Measurements from ENCODE around the gene OGFR. TPM values are rescaled to one million over a fixed set of nuclear protein-coding genes. Genes with fewer than 3 reads are reported as not detected.

The OGFR gene
- total RNA-seq, 5 donors from 2014 or later (not counting 1 experiment from before 2014, with no cell fraction given) = 46.5 to 91.1 (median 83.0) TPM

GRCh38 chr20:62780696-62781095 lies 23.9 kb upstream of the OGFR start:
- Histone ChIP-seq H3K27ac (ENCODE audit: low read length) (no peak overlapping the region), H3K4me1 (ENCODE audit: control insufficient read depth in 1 of 2, extremely low read depth in 1 of 2, insufficient read depth in 2 of 2, low read length in 2 of 2) (peaks cover 9 to 28% of the 10 kb centered on the region in 2 experiments), H3K4me3 (ENCODE audit: control insufficient read depth in 1 of 2, extremely low read depth in 1 of 2, low read length in 1 of 2) (no peak overlapping the region), H3K36me3 (ENCODE audit: control insufficient read depth in 2 of 2, extremely low read depth in 1 of 2, insufficient read depth in 1 of 2, low read length in 1 of 2) (no peaks in the 10 kb centered on the region), H3K27me3 (replicated peaks in 1 of 2; ENCODE audit: control insufficient read depth in 2 of 2, extremely low read depth in 1 of 2, insufficient read depth in 2 of 2, low read length in 1 of 2) (no peaks in the 10 kb centered on the region), H3K9me3 (no peaks in the 10 kb centered on the region)
- peaks cover 19 to 31% (median 30%) of the 10 kb centered on the region in 3 donors for H3K4me1 Mint-ChIP-seq
- H3K4me3 Mint-ChIP-seq = no peak overlapping the region
- DNase-seq (no peak), ATAC-seq (replicated peaks in 1 of 4) (no peak)
- H3K9me3 Mint-ChIP-seq = no peaks in the 10 kb centered on the region
- no peaks in the 10 kb centered on the region for H3K27me3 Mint-ChIP-seq
- no peak overlapping the region for H3K27ac Mint-ChIP-seq
- POLR2A ChIA-PET = no interaction called here
- WGBS (ENCODE audit: insufficient coverage) = 90% methylated on average over 16 of the region's 17 CpGs
- CTCF ChIA-PET = no interaction called here
- H3K36me3 Mint-ChIP-seq = no peaks in the 10 kb centered on the region

DNA sequence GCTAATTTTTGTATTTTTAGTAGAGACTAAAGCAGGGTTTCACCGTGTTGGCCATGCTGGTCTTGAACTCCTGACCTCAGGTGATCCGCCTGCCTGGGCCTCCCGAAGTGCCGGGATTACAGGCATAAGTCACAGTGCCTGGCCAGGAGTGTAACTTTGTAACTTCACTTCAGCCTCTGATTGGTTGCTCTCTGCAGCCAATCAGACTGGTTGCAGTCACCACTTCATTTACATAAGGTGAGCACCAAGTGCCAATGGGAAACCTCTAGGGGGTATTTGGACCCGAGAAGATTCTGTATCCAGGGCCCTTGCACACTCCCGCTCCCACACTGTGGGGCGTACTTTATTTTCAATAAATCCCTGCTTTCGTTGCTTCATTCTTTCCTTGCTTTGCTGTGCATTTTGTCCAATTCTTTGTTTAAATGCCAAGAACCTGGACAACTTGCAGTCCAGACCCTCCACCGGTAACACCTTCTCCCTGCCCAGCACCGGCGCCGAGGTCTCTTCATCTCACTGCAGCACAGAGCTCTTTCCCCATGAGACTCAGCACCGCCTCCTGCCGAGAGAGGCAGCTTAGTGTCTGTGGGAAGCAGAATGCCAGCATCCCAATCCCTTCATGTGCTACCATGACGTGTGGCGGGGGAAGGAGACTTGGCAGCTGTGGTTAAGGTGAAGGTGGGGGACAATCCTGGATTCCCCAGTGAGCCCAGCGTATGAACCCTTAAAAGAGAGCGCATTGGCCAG lies 22.3 kb upstream of the OGFR start:
- POLR2A ChIA-PET = no interaction called here
- Mint-ChIP-seq H3K4me3 (no peak overlapping the region), H3K9me3 (no peaks in the 10 kb centered on the region), H3K4me1 (peaks cover 3 to 14% (median 13%) of the 10 kb centered on the region in 3 donors), H3K36me3 (no peaks in the 10 kb centered on the region), H3K27ac (peak overlapping the region in 1 of 2 donors; percentile 41), H3K27me3 (no peaks in the 10 kb centered on the region)
- Histone ChIP-seq H3K27me3 (replicated peaks in 1 of 2; ENCODE audit: control insufficient read depth in 2 of 2, extremely low read depth in 1 of 2, insufficient read depth in 2 of 2, low read length in 1 of 2) (no peaks in the 10 kb centered on the region), H3K4me3 (ENCODE audit: control insufficient read depth in 1 of 2, extremely low read depth in 1 of 2, low read length in 1 of 2) (no peak overlapping the region), H3K27ac (ENCODE audit: low read length) (no peak overlapping the region), H3K9me3 (no peaks in the 10 kb centered on the region), H3K36me3 (ENCODE audit: control insufficient read depth in 2 of 2, extremely low read depth in 1 of 2, insufficient read depth in 1 of 2, low read length in 1 of 2) (no peaks in the 10 kb centered on the region), H3K4me1 (ENCODE audit: control insufficient read depth in 1 of 2, extremely low read depth in 1 of 2, insufficient read depth in 2 of 2, low read length in 2 of 2) (peaks cover 0 to 12% of the 10 kb centered on the region in 2 experiments)
- DNase-seq (no peak), ATAC-seq (replicated peaks in 1 of 4) (no peak)
- WGBS (ENCODE audit: insufficient coverage) = 92% methylated on average over 11 of the region's 18 CpGs
- CTCF ChIA-PET = no interaction called here

DNA sequence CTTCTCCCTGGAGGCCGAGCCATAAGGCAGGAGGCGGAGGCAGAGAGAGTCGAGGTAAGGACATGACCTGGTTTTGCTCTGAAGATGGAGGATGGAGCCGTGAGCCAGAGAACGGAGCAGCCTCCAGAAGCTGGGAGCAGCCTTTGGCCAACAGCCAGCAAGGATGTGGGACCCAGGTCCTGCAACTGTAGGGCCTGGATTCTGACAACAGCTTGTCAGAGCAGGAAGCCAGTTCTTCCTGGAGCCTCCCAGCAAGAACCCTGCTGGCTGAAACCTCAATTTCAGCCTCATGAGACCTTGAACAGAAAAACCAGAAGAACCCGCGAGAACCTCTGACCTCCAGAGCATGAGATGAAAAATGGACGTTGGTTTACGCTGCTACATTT lies 21.7 kb upstream of the OGFR start:
- Histone ChIP-seq H3K36me3 (ENCODE audit: control insufficient read depth in 2 of 2, extremely low read depth in 1 of 2, insufficient read depth in 1 of 2, low read length in 1 of 2) (no peaks in the 10 kb centered on the region), H3K27me3 (replicated peaks in 1 of 2; ENCODE audit: control insufficient read depth in 2 of 2, extremely low read depth in 1 of 2, insufficient read depth in 2 of 2, low read length in 1 of 2) (no peaks in the 10 kb centered on the region), H3K4me1 (ENCODE audit: control insufficient read depth in 1 of 2, extremely low read depth in 1 of 2, insufficient read depth in 2 of 2, low read length in 2 of 2) (peaks cover 0 to 7% of the 10 kb centered on the region in 2 experiments), H3K4me3 (ENCODE audit: control insufficient read depth in 1 of 2, extremely low read depth in 1 of 2, low read length in 1 of 2) (no peak overlapping the region), H3K27ac (ENCODE audit: low read length) (no peak overlapping the region), H3K9me3 (no peaks in the 10 kb centered on the region)
- Mint-ChIP-seq H3K4me3 (no peak overlapping the region), H3K9me3 (no peaks in the 10 kb centered on the region), H3K27ac (peak overlapping the region in 1 of 2 donors; percentile 41), H3K36me3 (no peaks in the 10 kb centered on the region), H3K4me1 (peaks cover 2 to 11% (median 11%) of the 10 kb centered on the region in 3 donors), H3K27me3 (no peaks in the 10 kb centered on the region)
- POLR2A ChIA-PET = no interaction called here
- ATAC-seq (replicated peaks in 1 of 4) (no peak), DNase-seq (no peak)
- 88% methylated on average over 5 of the region's 9 CpGs for WGBS (ENCODE audit: insufficient coverage)
- CTCF ChIA-PET = no interaction called here

DNA sequence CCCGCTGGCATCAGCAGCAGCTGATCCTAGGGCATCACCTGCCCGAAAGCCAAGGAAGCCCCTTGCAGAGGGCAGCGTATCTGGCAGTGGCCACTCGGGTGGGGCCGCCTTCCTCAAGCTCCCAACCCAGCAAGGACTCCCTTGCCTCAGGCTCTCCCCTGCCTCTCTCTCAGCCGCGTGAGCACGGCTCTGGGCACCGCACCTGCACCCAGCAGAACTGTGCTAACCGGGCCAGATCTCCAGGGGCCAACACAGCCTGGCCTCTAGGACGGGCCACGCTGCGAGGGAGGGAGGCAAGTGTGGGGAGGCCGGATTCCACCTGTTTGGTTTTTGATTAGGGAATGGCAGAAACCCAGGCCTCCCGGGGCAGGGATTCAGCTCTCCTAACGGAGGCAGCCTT lies 20.1 kb upstream of the OGFR start:
- H3K27ac Mint-ChIP-seq = no peak overlapping the region
- H3K27me3 Mint-ChIP-seq = no peaks in the 10 kb centered on the region
- no peaks in the 10 kb centered on the region for H3K36me3 Mint-ChIP-seq
- Histone ChIP-seq H3K36me3 (ENCODE audit: control insufficient read depth in 2 of 2, extremely low read depth in 1 of 2, insufficient read depth in 1 of 2, low read length in 1 of 2) (no peaks in the 10 kb centered on the region), H3K4me1 (ENCODE audit: control insufficient read depth in 1 of 2, extremely low read depth in 1 of 2, insufficient read depth in 2 of 2, low read length in 2 of 2) (peaks cover 0 to 4% of the 10 kb centered on the region in 2 experiments), H3K9me3 (no peaks in the 10 kb centered on the region), H3K27ac (ENCODE audit: low read length) (no peak overlapping the region), H3K27me3 (replicated peaks in 1 of 2; ENCODE audit: control insufficient read depth in 2 of 2, extremely low read depth in 1 of 2, insufficient read depth in 2 of 2, low read length in 1 of 2) (peaks cover 0 to 4% of the 10 kb centered on the region in 2 experiments), H3K4me3 (ENCODE audit: control insufficient read depth in 1 of 2, extremely low read depth in 1 of 2, low read length in 1 of 2) (no peak overlapping the region)
- DNase-seq (no peak), ATAC-seq (replicated peaks in 1 of 4) (no peak)
- H3K4me1 Mint-ChIP-seq = peaks cover 2 to 5% (median 5%) of the 10 kb centered on the region in 3 donors
- WGBS (ENCODE audit: insufficient coverage) = 94% methylated on average over 12 of the region's 16 CpGs
- ChIA-PET CTCF (no interaction called here), POLR2A (no interaction called here)
- H3K4me3 Mint-ChIP-seq = no peak overlapping the region
- H3K9me3 Mint-ChIP-seq = no peaks in the 10 kb centered on the region

DNA sequence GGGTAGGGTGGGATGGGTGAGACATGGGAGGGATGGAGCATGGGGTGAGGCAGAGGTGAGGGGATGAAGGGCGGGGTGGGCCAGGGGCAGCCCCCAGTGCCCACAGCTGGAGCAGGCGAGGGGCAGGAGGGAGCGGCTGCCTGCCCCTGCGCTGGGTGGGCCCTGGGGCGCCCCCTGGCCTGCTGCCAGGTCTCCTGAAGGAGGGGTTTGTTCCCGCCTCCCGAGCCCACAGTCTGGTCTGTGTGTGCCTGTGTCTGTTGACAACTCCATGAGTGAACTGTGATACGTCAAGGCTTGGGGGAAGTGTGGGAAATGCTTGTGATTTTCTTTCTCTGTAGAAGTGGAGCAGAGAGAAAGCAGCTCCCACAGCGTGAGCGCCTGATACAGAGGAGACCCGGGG lies 19.2 kb upstream of the OGFR start:
- CTCF ChIA-PET = no interaction called here
- Mint-ChIP-seq H3K4me1 (peaks cover 2 to 5% (median 5%) of the 10 kb centered on the region in 3 donors), H3K36me3 (no peaks in the 10 kb centered on the region), H3K9me3 (no peaks in the 10 kb centered on the region), H3K4me3 (no peak overlapping the region), H3K27me3 (no peaks in the 10 kb centered on the region), H3K27ac (no peak overlapping the region)
- no peak overlapping the region for H3K4me3 ChIP-seq (ENCODE audit: control insufficient read depth in 1 of 2, extremely low read depth in 1 of 2, low read length in 1 of 2)
- H3K27ac ChIP-seq (ENCODE audit: low read length) = no peak overlapping the region
- H3K4me1 ChIP-seq (ENCODE audit: control insufficient read depth in 1 of 2, extremely low read depth in 1 of 2, insufficient read depth in 2 of 2, low read length in 2 of 2) = peaks cover 0 to 4% of the 10 kb centered on the region in 2 experiments
- 88% methylated on average over 9 of the region's 11 CpGs for WGBS (ENCODE audit: insufficient coverage)
- POLR2A ChIA-PET = no interaction called here
- H3K9me3 ChIP-seq = no peaks in the 10 kb centered on the region
- ATAC-seq (replicated peaks in 1 of 4) (no peak), DNase-seq (no peak)
- H3K27me3 ChIP-seq (replicated peaks in 1 of 2; ENCODE audit: control insufficient read depth in 2 of 2, extremely low read depth in 1 of 2, insufficient read depth in 2 of 2, low read length in 1 of 2) = peaks cover 0 to 4% of the 10 kb centered on the region in 2 experiments
- no peaks in the 10 kb centered on the region for H3K36me3 ChIP-seq (ENCODE audit: control insufficient read depth in 2 of 2, extremely low read depth in 1 of 2, insufficient read depth in 1 of 2, low read length in 1 of 2)

DNA sequence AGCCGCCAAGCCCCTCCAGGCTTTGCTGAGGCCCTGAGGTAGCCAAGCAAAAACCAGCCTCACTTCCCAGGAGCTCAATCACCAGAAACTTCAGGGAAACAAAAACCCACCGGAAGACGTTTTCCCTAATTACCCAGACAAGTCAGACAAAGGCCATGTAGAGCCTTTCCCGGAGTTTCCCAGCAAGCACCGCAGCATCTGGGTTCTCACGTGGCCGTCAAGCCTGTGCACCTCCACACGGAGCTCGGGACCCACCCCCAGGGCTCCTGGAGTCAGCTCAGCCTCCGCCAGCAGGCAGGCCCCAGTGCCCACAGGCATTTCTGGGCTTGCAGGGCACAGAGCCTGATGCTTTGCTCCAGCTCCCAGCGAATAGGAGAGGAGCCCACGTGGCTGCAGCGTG lies 18.5 kb upstream of the OGFR start:
- H3K27me3 Mint-ChIP-seq = no peaks in the 10 kb centered on the region
- no peaks in the 10 kb centered on the region for H3K36me3 Mint-ChIP-seq
- H3K4me1 Mint-ChIP-seq = peaks cover 3 to 6% (median 6%) of the 10 kb centered on the region in 3 donors
- no peak for ATAC-seq (replicated peaks in 1 of 4)
- Histone ChIP-seq H3K27ac (ENCODE audit: low read length) (no peak overlapping the region), H3K36me3 (ENCODE audit: control insufficient read depth in 2 of 2, extremely low read depth in 1 of 2, insufficient read depth in 1 of 2, low read length in 1 of 2) (no peaks in the 10 kb centered on the region), H3K9me3 (no peaks in the 10 kb centered on the region), H3K4me1 (ENCODE audit: control insufficient read depth in 1 of 2, extremely low read depth in 1 of 2, insufficient read depth in 2 of 2, low read length in 2 of 2) (peaks cover under 1 to 5% of the 10 kb centered on the region in 2 experiments), H3K4me3 (ENCODE audit: control insufficient read depth in 1 of 2, extremely low read depth in 1 of 2, low read length in 1 of 2) (no peak overlapping the region), H3K27me3 (replicated peaks in 1 of 2; ENCODE audit: control insufficient read depth in 2 of 2, extremely low read depth in 1 of 2, insufficient read depth in 2 of 2, low read length in 1 of 2) (peaks cover 0 to 4% of the 10 kb centered on the region in 2 experiments)
- DNase-seq = no peak
- 83% methylated on average over 13 of the region's 13 CpGs for WGBS (ENCODE audit: insufficient coverage)
- H3K27ac Mint-ChIP-seq = no peak overlapping the region
- ChIA-PET POLR2A (no interaction called here), CTCF (interaction anchor here in 1 of 2 donors (0.6 kb wide), 1 partner anchor 157 kb away, joined by 3 read pairs; no protein-coding TSS in a partner anchor)
- no peak overlapping the region for H3K4me3 Mint-ChIP-seq
- no peaks in the 10 kb centered on the region for H3K9me3 Mint-ChIP-seq

All from T-cell (primary cell).